COLO829 (cell line): ENCODE data around the gene DOK3.

Experiments
- DNase-seq: peaks from one replicate; pipeline ENCODE4 v3.0.0; 2012; ENCODE audit warnings: low spot score

Gene DOK3

GRCh38 chr5:177511796-177512675 is 2.4 kb upstream of the DOK3 start:
- DNase-seq, result no peak

DNA sequence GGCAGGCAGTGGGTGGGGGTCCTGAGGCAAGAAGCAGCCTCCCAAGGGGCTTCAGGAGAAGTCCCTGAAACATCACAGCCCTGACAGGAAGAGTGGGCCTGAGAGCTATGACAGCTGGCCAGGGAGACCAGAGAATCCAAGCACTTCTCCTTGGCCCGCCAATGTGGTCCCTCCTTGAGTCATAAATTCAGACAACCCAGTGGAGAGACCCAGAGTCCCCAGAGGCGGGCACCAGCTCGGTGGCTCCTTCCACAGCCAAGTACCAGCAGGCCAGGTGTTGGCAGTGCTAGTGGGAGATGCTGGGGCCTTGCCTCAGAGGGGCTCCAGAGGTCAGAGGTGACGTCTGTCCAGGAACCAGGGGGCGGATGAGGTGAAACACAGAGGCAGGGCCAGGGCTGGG is 1.6 kb upstream of the DOK3 start:
- no peak for DNase-seq

DNA sequence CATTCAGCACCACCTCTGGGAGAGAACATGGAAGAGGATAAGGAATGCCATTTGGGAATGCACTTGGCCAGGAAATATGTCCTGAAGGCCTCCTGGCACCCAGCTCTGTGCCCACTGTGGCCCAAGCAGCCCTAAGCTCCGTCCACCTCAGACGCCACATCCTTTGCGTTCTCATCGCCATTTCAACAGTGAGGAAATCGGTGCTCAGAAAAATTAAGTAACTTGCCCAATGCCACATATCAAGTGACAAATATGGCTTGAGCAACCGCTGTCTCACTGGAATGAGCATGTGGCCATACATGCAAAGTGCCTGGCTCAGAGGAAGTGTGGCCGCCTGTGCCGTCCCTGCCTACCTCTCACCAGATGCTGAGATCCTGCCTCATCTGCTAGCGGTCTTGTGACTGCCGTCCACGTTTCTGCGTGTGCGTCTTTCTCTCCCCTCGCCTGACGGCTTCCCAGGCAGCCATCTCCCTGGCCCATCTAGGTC is 984 bp upstream of the DOK3 start:
- DNase-seq, result no peak

GRCh38 chr5:177509991-177510566 is 453 bp upstream of the DOK3 start:
- DNase-seq, result no peak

DNA sequence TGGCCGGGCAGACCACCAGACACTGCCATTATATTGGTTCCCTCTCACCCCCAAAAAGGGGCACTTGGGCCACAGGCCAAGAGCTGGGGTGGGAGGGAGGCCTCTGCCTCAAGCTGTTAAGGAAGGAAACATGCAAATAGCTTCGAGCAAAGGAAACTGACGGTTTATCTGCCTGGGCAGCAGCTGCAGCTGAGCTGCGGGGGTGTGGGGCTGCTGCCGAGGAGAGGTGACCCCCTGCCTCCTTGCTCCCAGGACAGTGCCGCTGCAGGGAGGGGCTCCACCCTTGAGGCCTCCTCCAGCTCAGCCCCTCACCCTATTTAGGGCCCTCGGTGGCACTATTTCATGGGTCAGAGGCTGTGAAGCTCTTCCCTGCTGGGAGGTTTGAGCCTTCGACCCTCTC is 789 bp downstream of the DOK3 start:
- DNase-seq, result no peak

GRCh38 chr5:177508221-177508611 is 1.4 kb downstream of the DOK3 start:
- no peak for DNase-seq

- DNase-seq, result no peak
Measured at GRCh38 chr5:177507596-177508220, 1.9 kb downstream of the DOK3 start.

- no peak for DNase-seq
Measured at GRCh38 chr5:177507165-177507564, 2.5 kb downstream of the DOK3 start.

- no peak for DNase-seq
Measured at GRCh38 chr5:177505075-177505474, 4.6 kb downstream of the DOK3 start.

- DNase-seq, result no peak
Measured at GRCh38 chr5:177504086-177505056, 5.3 kb downstream of the DOK3 start.

GRCh38 chr5:177503351-177504085 is 6.1 kb downstream of the DOK3 start:
- DNase-seq, result no peak

DNA sequence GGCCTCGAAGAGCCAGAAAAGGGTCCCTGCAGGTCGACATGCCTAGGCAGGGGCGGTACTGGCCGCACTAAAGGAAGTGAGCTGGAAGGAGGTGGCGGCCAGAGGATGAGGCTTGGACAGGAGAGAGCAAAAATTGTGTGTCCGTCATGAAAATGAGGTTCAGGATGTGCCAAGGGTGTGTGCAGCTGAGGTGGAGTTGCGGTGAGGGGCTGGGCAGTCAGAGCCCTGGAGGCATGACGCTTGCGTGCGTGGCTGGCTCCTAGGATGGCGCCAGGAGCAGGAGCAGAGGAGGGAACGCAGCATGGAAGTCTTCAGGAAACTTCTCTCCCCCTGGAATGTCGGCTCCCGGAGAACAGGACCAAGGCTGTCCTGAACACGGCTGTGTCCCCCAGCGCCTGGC is 6.7 kb downstream of the DOK3 start:
- no peak for DNase-seq

DNA sequence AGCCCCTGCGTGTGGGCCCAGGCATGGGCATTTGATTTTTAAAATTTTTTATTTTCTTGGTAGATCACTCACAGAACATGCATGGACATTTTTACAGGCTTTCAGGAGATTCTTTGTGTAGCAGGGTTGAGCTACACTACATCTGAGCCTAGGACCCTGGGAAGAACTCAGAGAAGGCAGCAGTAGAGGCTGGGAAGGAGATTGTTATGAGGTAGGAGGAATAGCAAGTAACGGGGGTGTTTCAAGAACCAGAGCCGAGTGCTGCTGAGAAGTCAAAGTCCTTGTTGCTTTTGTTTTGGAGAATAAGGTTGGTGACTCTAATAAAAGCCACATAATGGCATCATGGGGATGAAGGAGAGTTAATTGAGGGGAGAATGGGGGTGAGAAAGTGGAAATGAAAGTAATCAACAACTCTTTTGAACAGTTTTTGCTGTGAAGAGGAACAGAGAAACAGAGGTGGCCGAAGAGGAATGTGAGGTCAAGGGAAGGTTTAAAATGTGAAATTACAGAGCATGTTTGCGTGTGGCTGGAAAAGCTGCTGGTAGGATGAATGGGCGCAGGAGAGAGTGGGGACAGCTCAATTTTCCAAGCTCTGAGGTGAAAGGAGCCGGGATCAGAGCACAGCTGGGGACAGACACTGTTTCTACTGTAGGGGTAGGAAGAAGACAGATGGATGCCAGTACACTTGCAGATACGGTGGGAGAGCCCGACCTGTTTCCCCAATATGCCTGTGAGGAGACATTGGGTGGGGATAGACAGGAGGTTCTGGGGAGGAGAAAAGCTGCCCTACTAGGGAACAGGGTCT is 7.5 kb downstream of the DOK3 start:
- no peak for DNase-seq

DNA sequence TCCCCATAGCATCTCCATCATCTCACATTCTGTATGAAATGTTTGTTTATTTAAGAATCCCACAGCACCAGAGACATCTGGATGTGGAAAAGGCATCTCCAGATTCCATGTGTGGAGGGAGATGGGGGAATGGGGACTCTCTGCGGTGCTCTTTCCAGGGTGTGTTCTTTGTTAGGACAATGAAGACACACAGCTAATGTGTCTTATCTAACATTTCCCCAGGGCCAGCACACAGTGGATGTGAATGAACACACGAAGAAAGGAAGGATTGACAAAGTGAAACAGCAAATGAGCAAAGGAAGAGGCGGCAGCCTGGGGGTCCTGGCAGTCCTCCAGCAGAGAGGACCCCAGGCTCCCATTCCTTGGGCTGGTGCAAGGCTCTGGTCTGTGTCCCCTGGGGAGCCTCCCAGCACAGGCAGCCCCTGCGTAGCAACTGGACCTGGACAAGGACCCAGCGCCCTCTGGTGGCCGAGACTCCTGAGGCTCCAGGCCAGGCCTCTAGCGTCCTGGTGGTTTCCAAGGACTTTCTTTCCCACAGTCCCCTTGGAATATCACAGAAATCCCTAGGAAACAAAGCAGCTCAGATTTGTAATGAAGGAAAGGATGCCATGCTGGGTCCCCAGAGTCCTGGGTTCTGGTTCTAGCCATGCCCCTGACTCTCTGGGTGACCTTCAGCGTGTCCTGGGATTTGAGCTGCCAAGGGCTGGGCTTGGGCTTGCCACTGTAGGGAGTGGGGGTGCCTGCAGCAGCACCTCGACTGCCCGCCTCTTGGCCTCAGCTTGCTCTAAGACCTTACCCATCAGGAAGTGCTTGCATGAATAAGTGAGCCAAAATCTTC is 8.7 kb downstream of the DOK3 start:
- peak; percentile 65 for DNase-seq

DNA sequence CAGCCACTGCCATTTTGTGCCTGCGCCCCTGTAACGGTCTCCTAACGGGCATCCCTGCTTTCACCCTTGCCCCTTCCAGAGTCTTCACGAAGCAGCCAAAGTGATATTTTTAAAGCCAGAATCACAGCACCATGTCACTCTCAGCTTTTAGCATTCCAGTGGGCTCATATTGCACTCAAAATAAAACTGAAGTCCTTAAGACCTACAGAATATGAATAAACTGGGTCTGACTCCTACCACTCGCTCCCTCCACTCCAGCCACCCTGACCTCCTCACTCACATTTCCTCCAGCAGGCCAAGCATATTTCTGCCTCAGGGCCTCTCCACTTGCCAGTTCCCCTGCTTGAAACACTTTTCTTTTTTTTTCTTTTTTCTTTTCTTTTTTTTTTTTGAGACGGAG is 9.8 kb downstream of the DOK3 start:
- no peak for DNase-seq

DNA sequence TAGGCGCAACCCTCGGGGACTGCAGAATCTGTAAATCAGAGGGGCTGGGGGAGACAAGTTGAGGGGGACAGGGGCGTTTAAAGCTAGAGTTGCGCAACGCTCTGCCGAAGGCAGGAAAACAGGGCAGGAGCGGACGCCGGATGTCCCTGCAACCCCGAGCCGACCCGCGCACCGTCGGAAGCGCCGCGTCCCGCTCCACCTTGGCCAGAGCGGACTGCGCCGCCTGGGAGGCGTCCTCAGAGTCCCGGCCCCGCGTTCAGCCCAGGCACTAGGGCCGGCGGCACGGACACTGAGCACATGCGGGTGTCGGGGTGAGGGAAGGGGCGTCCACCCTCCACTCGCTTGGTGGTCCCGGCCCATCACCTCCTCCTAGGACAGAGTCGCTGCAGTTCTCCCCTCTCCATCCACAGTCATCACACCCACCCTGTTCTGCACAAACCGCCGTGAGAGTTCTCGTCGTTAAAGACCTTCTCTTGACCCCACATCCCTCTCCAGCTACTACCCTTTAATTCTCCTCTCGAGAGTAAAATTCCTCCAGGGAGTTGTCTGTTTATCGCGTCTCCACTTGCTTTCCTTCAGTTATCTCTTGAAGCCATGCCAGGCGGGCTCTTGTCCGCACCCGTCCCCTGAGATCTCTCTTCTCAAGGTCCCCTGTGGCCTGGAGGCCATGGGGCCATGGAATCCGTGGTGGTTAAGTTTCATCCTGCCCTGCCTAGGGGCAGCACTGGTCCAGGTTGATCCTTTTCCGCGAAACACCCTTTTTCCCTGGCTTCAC is 11.4 kb downstream of the DOK3 start:
- no peak for DNase-seq

- peak; percentile 88 for DNase-seq
Measured at GRCh38 chr5:177497292-177498012, 12.2 kb downstream of the DOK3 start, which contains the start of gene PDLIM7. Gene PDLIM7, minus strand, starts transcription at chr5:177497604. Its CDS starts 1,092 bp downstream, at chr5:177496512.
